ENCODE measurements around the gene MEF2C. TPM values are rescaled to one million over a fixed set of nuclear protein-coding genes. Genes with fewer than 3 reads are reported as not detected.

MEF2C gene
- total and polyA plus RNA-seq, 11 donors, result 15.5 to 98.5 (median 56.2) TPM

DNA sequence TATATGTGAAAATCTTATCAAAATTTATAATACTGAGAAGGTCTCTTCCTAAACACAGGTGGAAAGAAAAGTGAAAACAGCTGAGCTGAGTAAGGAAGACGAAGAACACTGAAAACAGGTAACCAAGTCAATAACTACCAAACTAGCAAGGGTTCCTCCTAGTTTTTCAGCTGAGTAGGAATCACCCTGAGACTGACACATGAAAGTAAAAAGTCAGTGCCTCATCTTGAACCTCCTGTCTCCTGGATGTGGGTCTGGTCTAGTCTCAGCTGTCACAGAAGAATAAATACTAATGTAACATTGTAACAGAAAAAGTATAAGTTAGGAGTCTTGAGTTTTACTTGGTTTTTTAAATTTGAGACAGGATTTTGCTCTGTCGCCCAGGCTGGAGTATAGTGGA is 121.0 kb downstream of the MEF2C start:
- DNase-seq (no peak), ATAC-seq (peak in 1 of 4 donors; percentile 20)
- Histone ChIP-seq H3K9me3 (no peaks in the 10 kb centered on the region), H3K4me1 (peaks cover 0 to 22% (median 6%) of the 10 kb centered on the region in 12 donors), H3K36me3 (peaks cover 0 to 60% (median 34%) of the 10 kb centered on the region in 9 donors), H3K4me3 (no peak overlapping the region), H3K27me3 (no peaks in the 10 kb centered on the region), H3K27ac (peak overlapping the region in 7 of 12 donors; percentile 5 to 75 (median 20))
- TF ChIP-seq, protein P1, sequence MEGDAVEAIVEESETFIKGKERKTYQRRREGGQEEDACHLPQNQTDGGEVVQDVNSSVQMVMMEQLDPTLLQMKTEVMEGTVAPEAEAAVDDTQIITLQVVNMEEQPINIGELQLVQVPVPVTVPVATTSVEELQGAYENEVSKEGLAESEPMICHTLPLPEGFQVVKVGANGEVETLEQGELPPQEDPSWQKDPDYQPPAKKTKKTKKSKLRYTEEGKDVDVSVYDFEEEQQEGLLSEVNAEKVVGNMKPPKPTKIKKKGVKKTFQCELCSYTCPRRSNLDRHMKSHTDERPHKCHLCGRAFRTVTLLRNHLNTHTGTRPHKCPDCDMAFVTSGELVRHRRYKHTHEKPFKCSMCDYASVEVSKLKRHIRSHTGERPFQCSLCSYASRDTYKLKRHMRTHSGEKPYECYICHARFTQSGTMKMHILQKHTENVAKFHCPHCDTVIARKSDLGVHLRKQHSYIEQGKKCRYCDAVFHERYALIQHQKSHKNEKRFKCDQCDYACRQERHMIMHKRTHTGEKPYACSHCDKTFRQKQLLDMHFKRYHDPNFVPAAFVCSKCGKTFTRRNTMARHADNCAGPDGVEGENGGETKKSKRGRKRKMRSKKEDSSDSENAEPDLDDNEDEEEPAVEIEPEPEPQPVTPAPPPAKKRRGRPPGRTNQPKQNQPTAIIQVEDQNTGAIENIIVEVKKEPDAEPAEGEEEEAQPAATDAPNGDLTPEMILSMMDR (IDR thresholded peaks at IDR 0.05), result no peak
- TF ChIP-seq POLR2A (IDR thresholded peaks at IDR 0.05), result no peak
- 71 to 88% (median 83%) methylated on average over 2 of the region's 2 CpGs for WGBS, 4 donors
- intact Hi-C loops (cut with DNase I), result no loop called here

DNA sequence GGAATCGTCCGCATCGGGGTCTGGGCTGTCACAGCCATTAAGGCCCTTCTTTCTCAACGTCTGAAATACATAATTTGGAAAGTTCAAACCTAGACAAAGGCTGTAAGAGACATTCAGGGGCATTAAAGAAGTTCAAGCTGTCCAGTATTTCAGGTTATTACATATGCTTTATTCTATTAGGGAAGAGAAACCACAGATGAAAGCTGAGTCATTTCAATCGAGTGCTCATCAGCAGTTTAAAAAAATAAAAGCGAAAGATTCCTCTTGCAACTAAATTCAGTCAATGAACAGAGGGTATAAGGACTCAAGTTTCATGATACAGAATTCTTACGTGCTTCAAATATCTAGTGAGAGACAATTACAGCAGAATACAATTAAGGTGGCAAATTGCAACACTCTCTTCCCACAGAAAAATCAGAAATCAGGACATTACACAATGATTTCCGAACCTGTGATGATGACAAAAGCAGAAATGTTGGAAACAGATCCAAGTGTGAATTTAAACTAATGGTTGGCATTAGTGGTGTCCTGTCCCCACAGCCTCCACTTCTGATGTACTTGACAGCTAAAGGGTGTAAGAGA is 121.6 kb downstream of the MEF2C start:
- no peaks in the 10 kb centered on the region for H3K27me3 ChIP-seq
- peaks cover 0 to 22% (median 9%) of the 10 kb centered on the region in 12 donors for H3K4me1 ChIP-seq
- no peak for TF ChIP-seq POLR2A (IDR thresholded peaks at IDR 0.05)
- TF ChIP-seq, protein P1 (IDR thresholded peaks at IDR 0.05), result no peak
- WGBS, 4 donors, result 68 to 75% (median 71%) methylated on average over 8 of the region's 8 CpGs
- no peaks in the 10 kb centered on the region for H3K9me3 ChIP-seq
- intact Hi-C loops (cut with DNase I), result no loop called here
- H3K36me3 ChIP-seq, result peaks cover 0 to 60% (median 34%) of the 10 kb centered on the region in 9 donors
- peak in 2 of 4 donors; percentile 16 to 49 for ATAC-seq
- DNase-seq, result no peak
- H3K4me3 ChIP-seq, result peak overlapping the region in 1 of 12 donors; percentile 18
- peak overlapping the region in 7 of 12 donors; percentile 5 to 75 (median 15) for H3K27ac ChIP-seq

DNA sequence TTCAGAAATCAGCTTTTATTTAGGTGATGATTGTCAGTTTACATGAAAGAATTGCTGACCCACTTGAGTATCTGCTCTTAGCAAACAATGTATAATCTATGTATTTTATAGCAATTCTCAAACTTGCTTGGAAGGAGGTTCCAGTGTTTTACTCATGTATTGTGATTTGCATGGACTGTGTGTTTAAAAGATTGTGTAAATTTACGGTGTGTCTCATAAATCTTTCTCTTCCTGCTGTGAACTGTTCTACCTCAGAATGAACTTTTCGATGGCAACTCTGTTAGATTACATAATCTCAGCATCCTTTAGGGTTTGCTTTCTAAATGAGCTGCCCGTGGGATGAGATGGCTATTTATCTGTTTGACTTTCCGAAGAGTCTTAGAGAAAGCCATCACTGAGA is 122.5 kb downstream of the MEF2C start:
- Histone ChIP-seq H3K4me3 (no peak overlapping the region), H3K27me3 (no peaks in the 10 kb centered on the region), H3K4me1 (peaks cover 0 to 22% (median 9%) of the 10 kb centered on the region in 12 donors), H3K27ac (peak overlapping the region in 1 of 12 donors; percentile 3), H3K9me3 (no peaks in the 10 kb centered on the region), H3K36me3 (peaks cover 0 to 62% (median 34%) of the 10 kb centered on the region in 9 donors)
- TF ChIP-seq POLR2A (IDR thresholded peaks at IDR 0.05), result no peak
- TF ChIP-seq, protein P1 (IDR thresholded peaks at IDR 0.05), result no peak
- no peak for ATAC-seq
- WGBS, 4 donors, result 65 to 79% (median 70%) methylated on average over 4 of the region's 4 CpGs
- DNase-seq, result no peak
- intact Hi-C loops (cut with DNase I), result no loop called here

DNA sequence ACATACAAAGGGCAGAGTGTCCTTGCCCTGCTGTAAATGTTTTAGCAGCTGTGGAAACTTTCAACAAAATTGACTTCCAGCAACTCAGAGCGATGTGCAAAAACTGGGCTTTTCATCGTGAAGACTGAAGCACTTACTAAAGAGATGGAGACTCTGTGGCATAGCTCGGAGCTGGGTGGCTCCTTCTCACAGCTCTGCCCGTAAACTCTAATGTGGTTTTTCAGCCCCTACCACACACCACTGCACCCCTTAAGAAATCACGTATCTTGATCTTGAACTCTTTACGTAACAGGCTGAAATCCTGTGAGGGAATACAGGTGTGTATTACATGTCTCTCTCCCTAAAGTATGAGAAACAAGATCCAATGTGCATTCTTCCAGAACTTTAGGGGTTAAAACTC is 124.4 kb downstream of the MEF2C start:
- peaks cover 0 to 22% (median 9%) of the 10 kb centered on the region in 12 donors for H3K4me1 ChIP-seq
- H3K27me3 ChIP-seq, result no peaks in the 10 kb centered on the region
- no peak overlapping the region for H3K27ac ChIP-seq
- ATAC-seq (no peak), DNase-seq (no peak)
- 78 to 85% (median 83%) methylated on average over 6 of the region's 6 CpGs for WGBS, 4 donors
- H3K36me3 ChIP-seq, result peaks cover 0 to 61% (median 30%) of the 10 kb centered on the region in 9 donors
- no peaks in the 10 kb centered on the region for H3K9me3 ChIP-seq
- intact Hi-C loops (cut with DNase I), result no loop called here
- H3K4me3 ChIP-seq, result no peak overlapping the region
- TF ChIP-seq, protein P1 (IDR thresholded peaks at IDR 0.05), result no peak
- no peak for TF ChIP-seq POLR2A (IDR thresholded peaks at IDR 0.05)
